OCI-LY3 (cell line): ENCODE results near the gene PTPRA.

Experiments
- H2AFZ ChIP-seq: fragments of 200-600, 300-600 bp; shearing (Covaris generic); 2 replicates; pipeline ENCODE4 v1.6.0; 2014; ENCODE audit warnings: antibody characterized with exemption, low read depth, low read length
- H3K27ac ChIP-seq: fragments of 200-600, 300-600 bp; sonication (generic); 2 replicates; pipeline ENCODE4 v1.5.1; 2014; ENCODE audit warnings: mild to moderate bottlenecking, low read length, moderate library complexity, mixed read lengths
- H3K27me3 ChIP-seq: fragments of 200-600, 300-600 bp; sonication (generic); 2 replicates; pipeline ENCODE4 v1.6.1; 2014; ENCODE audit warnings: low read depth, low read length, mixed read lengths
- H3K36me3 ChIP-seq: fragments of 200-600, 300-600 bp; sonication (generic); replicated peaks from 2 replicates; pipeline ENCODE3; 2014; ENCODE audit warnings: low read depth, low read length, mixed read lengths
- H3K4me1 ChIP-seq: fragments of 300-600, 200-600 bp; sonication (generic); 2 replicates; pipeline ENCODE4 v1.6.1; 2014; ENCODE audit warnings: low read length, mixed read lengths
- H3K4me2 ChIP-seq: fragments of 200-600, 300-600 bp; sonication (generic); 2 replicates; pipeline ENCODE4 v1.6.1; 2014; ENCODE audit warnings: low read length, mixed read lengths
- H3K4me3 ChIP-seq: fragments of 300-600, 200-600 bp; sonication (generic); 2 replicates; pipeline ENCODE4 v1.5.1; 2014; ENCODE audit warnings: antibody characterized with exemption, mild to moderate bottlenecking, low read length, moderate library complexity
- H3K79me2 ChIP-seq: fragments of 300-600, 200-600 bp; shearing (Covaris generic); 2 replicates; pipeline ENCODE4 v1.6.1; 2014; ENCODE audit warnings: mild to moderate bottlenecking, low read length, mixed read lengths
- H3K9ac ChIP-seq: fragments of 300-600, 200-600 bp; shearing (Covaris generic); 2 replicates; pipeline ENCODE4 v1.6.0; 2014; ENCODE audit warnings: mild to moderate bottlenecking, low read length, moderate library complexity
- H3K9me3 ChIP-seq: fragments of 200-600, 300-600 bp; shearing (Covaris generic); 2 replicates; pipeline ENCODE4 v1.6.1; 2014; ENCODE audit warnings: low read length, mixed read lengths; ENCODE audit not compliant: insufficient read depth
- H4K20me1 ChIP-seq: fragments of 200-600, 300-600 bp; sonication (generic); 2 replicates; pipeline ENCODE4 v1.6.1; 2016; ENCODE audit warnings: low read length, mixed read lengths; ENCODE audit not compliant: insufficient read depth
- CTCF ChIP-seq: fragments of 200-600, 300-600 bp; sonication (generic); IDR thresholded peaks from 2 replicates; pipeline ENCODE4 v1.5.1; 2014; ENCODE audit warnings: antibody characterized with exemption, low read length, low read depth
- EZH2phosphoT487 ChIP-seq: fragments of 200-600 bp; shearing (Covaris generic); IDR thresholded peaks from 2 replicates; pipeline ENCODE4 v1.6.1; 2018; ENCODE audit warnings: antibody characterized with exemption, mixed run types, low read depth

PTPRA gene

GRCh38 chr20:2918096-2919049 lies 45.1 kb downstream of the PTPRA start:
- Histone ChIP-seq H2AFZ (no peak overlapping the region), H3K9ac (no peak overlapping the region), H3K36me3 (no peaks in the 10 kb centered on the region), H3K4me1 (no peaks in the 10 kb centered on the region), H4K20me1 (peaks cover 10% of the 10 kb centered on the region), H3K4me2 (no peak overlapping the region), H3K4me3 (no peak overlapping the region), H3K27me3 (no peaks in the 10 kb centered on the region), H3K9me3 (no peaks in the 10 kb centered on the region), H3K79me2 (0 out of 2 replicates have a peak, but pooled peaks cover 6% of the 10 kb centered on the region), H3K27ac (no peak overlapping the region)
- TF ChIP-seq CTCF (no peak), EZH2phosphoT487 (no peak)

- no peaks in the 10 kb centered on the region for H3K4me1 ChIP-seq
- no peaks in the 10 kb centered on the region for H3K9me3 ChIP-seq
- 0 out of 2 replicates have a peak, but pooled peaks cover 6% of the 10 kb centered on the region for H3K79me2 ChIP-seq
- no peak overlapping the region for H2AFZ ChIP-seq
- no peak overlapping the region for H3K27ac ChIP-seq
- H3K9ac ChIP-seq, result no peak overlapping the region
- H3K4me3 ChIP-seq, result no peak overlapping the region
- peaks cover 10% of the 10 kb centered on the region for H4K20me1 ChIP-seq
- H3K36me3 ChIP-seq, result peaks cover 8% of the 10 kb centered on the region
- no peak overlapping the region for H3K4me2 ChIP-seq
- H3K27me3 ChIP-seq, result no peaks in the 10 kb centered on the region
- no peak for TF ChIP-seq EZH2phosphoT487
- no peak for TF ChIP-seq CTCF
Measured at GRCh38 chr20:2919518-2920245, 46.4 kb downstream of the PTPRA start.

GRCh38 chr20:2920473-2920872 lies 47.2 kb downstream of the PTPRA start:
- no peak overlapping the region for H3K4me2 ChIP-seq
- H3K27ac ChIP-seq, result no peak overlapping the region
- H3K79me2 ChIP-seq, result 0 out of 2 replicates have a peak, but pooled peaks cover 6% of the 10 kb centered on the region
- no peak for TF ChIP-seq CTCF
- TF ChIP-seq EZH2phosphoT487, result no peak
- H3K27me3 ChIP-seq, result no peaks in the 10 kb centered on the region
- peaks cover 8% of the 10 kb centered on the region for H3K36me3 ChIP-seq
- H3K4me1 ChIP-seq, result no peaks in the 10 kb centered on the region
- no peaks in the 10 kb centered on the region for H3K9me3 ChIP-seq
- no peak overlapping the region for H3K9ac ChIP-seq
- no peak overlapping the region for H3K4me3 ChIP-seq
- H4K20me1 ChIP-seq, result peaks cover 10% of the 10 kb centered on the region
- no peak overlapping the region for H2AFZ ChIP-seq

DNA sequence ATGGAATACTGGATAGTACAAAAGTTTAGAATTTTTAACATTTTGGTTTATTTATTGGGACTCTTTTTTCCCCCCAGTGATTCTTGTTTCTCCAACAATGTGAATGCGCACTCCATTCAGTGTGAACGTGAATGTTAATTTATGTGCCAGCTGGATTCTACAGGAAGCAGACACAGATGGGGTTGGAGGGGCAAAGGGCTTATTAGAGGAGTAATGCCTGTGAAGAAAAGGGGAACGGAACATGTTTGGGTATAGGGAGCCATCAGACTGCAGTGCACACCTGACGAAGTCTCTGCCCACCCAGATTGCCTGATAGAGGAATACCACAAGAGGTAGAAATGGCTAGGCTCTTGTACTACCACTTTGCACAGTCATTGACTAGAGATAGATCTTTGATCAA lies 48.2 kb downstream of the PTPRA start:
- Histone ChIP-seq H2AFZ (no peak overlapping the region), H3K4me1 (no peaks in the 10 kb centered on the region), H3K4me3 (no peak overlapping the region), H4K20me1 (peaks cover 10% of the 10 kb centered on the region), H3K79me2 (0 out of 2 replicates have a peak, but pooled peaks cover 6% of the 10 kb centered on the region), H3K9ac (no peak overlapping the region), H3K27ac (no peak overlapping the region), H3K27me3 (no peaks in the 10 kb centered on the region), H3K36me3 (peaks cover 8% of the 10 kb centered on the region), H3K9me3 (no peaks in the 10 kb centered on the region), H3K4me2 (no peak overlapping the region)
- TF ChIP-seq CTCF, result no peak
